ENCODE data around the gene NOC3L. TPM values are rescaled to one million over a fixed set of nuclear protein-coding genes. Genes with fewer than 3 reads are reported as not detected.

The NOC3L gene
- 10 to 100 TPM; 37.6 to 39.2 TPM for total RNA-seq

GRCh38 chr10:94362360-94363250 lies at the start of gene NOC3L:
Gene NOC3L (minus strand): TSS chr10:94362939. CDS start chr10:94362838, 101 bp downstream.
- peaks cover 33% of the 10 kb centered on the region for H3K4me1 Mint-ChIP-seq (ENCODE audit: low read depth)
- ChIA-PET CTCF (interaction anchor here (0.5 to 2.7 kb wide), 7 partner anchors 9 to 219 kb away, joined by 3 to 14 read pairs (median 4); partner anchors contain the start of gene HELLS), POLR2A (interaction anchor here (0.9 kb wide), 1 partner anchor 188 kb away, joined by 4 read pairs; no protein-coding TSS in a partner anchor)
- intact Hi-C loops (cut with micrococcal nuclease), result loop anchor here (1.0 to 5.0 kb wide), 4 partner anchors 40 to 660 kb away; partner anchors contain the start of genes FRA10AC1, HELLS and TBC1D12
- DNase-seq, result peak; percentile 96
- H3K36me3 Mint-ChIP-seq, result peaks cover 34% of the 10 kb centered on the region
- H3K9me3 Mint-ChIP-seq, result no peaks in the 10 kb centered on the region
- peak within 1 kb of the TSS; percentile 89 for H3K27ac Mint-ChIP-seq
- H3K27me3 Mint-ChIP-seq, result peaks cover 6% of the 10 kb centered on the region
- H3K4me3 Mint-ChIP-seq, result peak within 1 kb of the TSS; percentile 88

GRCh38 chr10:94412449-94412848 lies 49.7 kb upstream of the NOC3L start:
- intact Hi-C loops (cut with micrococcal nuclease), result no loop called here
- H3K9me3 Mint-ChIP-seq, result no peaks in the 10 kb centered on the region
- no peak overlapping the region for H3K4me3 Mint-ChIP-seq
- H3K27me3 Mint-ChIP-seq, result peaks cover 19% of the 10 kb centered on the region
- no peak for DNase-seq
- H3K4me1 Mint-ChIP-seq (ENCODE audit: low read depth), result no peaks in the 10 kb centered on the region
- H3K36me3 Mint-ChIP-seq, result no peaks in the 10 kb centered on the region
- ChIA-PET POLR2A (no interaction called here), CTCF (interaction anchor here (1.5 kb wide), 1 partner anchor 9 kb away, joined by 3 read pairs; the partner anchor contains the start of gene TBC1D12)
- no peak overlapping the region for H3K27ac Mint-ChIP-seq

GRCh38 chr10:94411304-94411703 lies 48.6 kb upstream of the NOC3L start:
- no peaks in the 10 kb centered on the region for H3K4me1 Mint-ChIP-seq (ENCODE audit: low read depth)
- CTCF ChIA-PET, result no interaction called here
- POLR2A ChIA-PET, result no interaction called here
- H3K36me3 Mint-ChIP-seq, result no peaks in the 10 kb centered on the region
- no peak overlapping the region for H3K4me3 Mint-ChIP-seq
- DNase-seq, result no peak
- H3K9me3 Mint-ChIP-seq, result no peaks in the 10 kb centered on the region
- intact Hi-C loops (cut with micrococcal nuclease), result no loop called here
- no peak overlapping the region for H3K27ac Mint-ChIP-seq
- peaks cover 27% of the 10 kb centered on the region for H3K27me3 Mint-ChIP-seq

- ChIA-PET CTCF (interaction anchor here (0.6 to 1.9 kb wide), 2 partner anchors 13 to 35 kb away, joined by 3 to 6 read pairs; no protein-coding TSS in a partner anchor), POLR2A (no interaction called here)
- Mint-ChIP-seq H3K9me3 (no peaks in the 10 kb centered on the region), H3K27me3 (peaks cover 33% of the 10 kb centered on the region), H3K4me3 (no peak overlapping the region), H3K4me1 (ENCODE audit: low read depth) (no peaks in the 10 kb centered on the region), H3K27ac (no peak overlapping the region), H3K36me3 (no peaks in the 10 kb centered on the region)
- intact Hi-C loops (cut with micrococcal nuclease), result no loop called here
- DNase-seq, result no peak
Observed at GRCh38 chr10:94409021-94409657, 46.4 kb upstream of the NOC3L start.

DNA sequence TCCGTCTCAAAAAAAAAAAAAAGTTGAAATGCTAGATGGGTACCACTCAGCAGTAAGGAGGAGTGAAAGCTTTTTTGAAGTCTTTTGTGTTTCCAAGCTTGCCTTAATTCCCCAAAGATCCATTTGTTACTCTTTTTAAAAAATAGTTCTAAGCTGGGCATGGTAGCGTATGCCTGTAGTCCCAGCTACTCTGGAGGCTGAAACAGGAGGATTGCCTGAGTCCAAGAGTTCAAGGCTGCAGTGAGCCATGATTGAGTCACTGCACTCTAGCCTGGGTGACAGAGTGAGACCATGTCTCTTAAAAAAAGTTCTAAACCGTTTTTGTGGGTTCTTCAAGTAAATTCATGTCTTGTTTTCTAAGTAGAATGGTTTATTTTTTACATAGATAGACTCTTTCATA lies 44.9 kb upstream of the NOC3L start:
- H3K4me1 Mint-ChIP-seq (ENCODE audit: low read depth), result peaks cover 5% of the 10 kb centered on the region
- H3K27ac Mint-ChIP-seq, result no peak overlapping the region
- peaks cover 35% of the 10 kb centered on the region for H3K27me3 Mint-ChIP-seq
- intact Hi-C loops (cut with micrococcal nuclease), result no loop called here
- no peaks in the 10 kb centered on the region for H3K9me3 Mint-ChIP-seq
- no peak for DNase-seq
- no peaks in the 10 kb centered on the region for H3K36me3 Mint-ChIP-seq
- no peak overlapping the region for H3K4me3 Mint-ChIP-seq
- ChIA-PET CTCF (interaction anchor here (0.6 to 0.9 kb wide), 2 partner anchors 9 to 644 kb away, joined by 3 to 6 read pairs; no protein-coding TSS in a partner anchor), POLR2A (interaction anchor here (0.6 kb wide), 1 partner anchor 406 kb away, joined by 5 read pairs; no protein-coding TSS in a partner anchor)

DNA sequence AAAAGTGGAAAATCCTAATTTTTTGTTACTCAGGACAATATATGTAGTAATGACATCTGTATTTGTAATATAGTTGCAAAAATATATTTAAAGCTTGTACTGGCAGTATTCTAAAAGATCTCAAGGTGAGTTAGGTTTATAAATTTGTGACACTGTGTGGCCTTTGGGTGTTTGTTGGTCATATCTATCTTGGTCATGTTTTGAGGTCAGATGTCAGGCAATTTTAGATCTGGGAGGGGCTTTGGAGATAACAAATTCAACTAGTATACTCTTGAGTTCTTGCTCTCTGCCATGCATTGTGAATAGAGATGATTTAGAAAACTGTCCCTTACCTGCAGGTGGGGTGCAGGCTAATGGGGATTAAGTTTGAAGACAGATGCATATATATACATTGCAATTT lies 42.7 kb upstream of the NOC3L start:
- H3K36me3 Mint-ChIP-seq, result no peaks in the 10 kb centered on the region
- H3K27ac Mint-ChIP-seq, result no peak overlapping the region
- ChIA-PET CTCF (interaction anchor here (1.4 kb wide), 1 partner anchor 85 kb away, joined by 4 read pairs; no protein-coding TSS in a partner anchor), POLR2A (no interaction called here)
- no peaks in the 10 kb centered on the region for H3K9me3 Mint-ChIP-seq
- no peak overlapping the region for H3K4me3 Mint-ChIP-seq
- DNase-seq, result no peak
- H3K4me1 Mint-ChIP-seq (ENCODE audit: low read depth), result peaks cover 5% of the 10 kb centered on the region
- H3K27me3 Mint-ChIP-seq, result peaks cover 44% of the 10 kb centered on the region
- intact Hi-C loops (cut with micrococcal nuclease), result no loop called here

GRCh38 chr10:94403380-94404213 lies 40.9 kb upstream of the NOC3L start:
- peaks cover 45% of the 10 kb centered on the region for H3K27me3 Mint-ChIP-seq
- H3K9me3 Mint-ChIP-seq, result no peaks in the 10 kb centered on the region
- H3K4me3 Mint-ChIP-seq, result peak overlapping the region; percentile 72
- CTCF ChIA-PET, result interaction anchor here (1.6 kb wide), 2 partner anchors 10 to 40 kb away, joined by 3 to 4 read pairs; no protein-coding TSS in a partner anchor
- POLR2A ChIA-PET, result no interaction called here
- peaks cover 5% of the 10 kb centered on the region for H3K4me1 Mint-ChIP-seq (ENCODE audit: low read depth)
- DNase-seq, result peak; percentile 20
- no peak overlapping the region for H3K27ac Mint-ChIP-seq
- H3K36me3 Mint-ChIP-seq, result no peaks in the 10 kb centered on the region
- intact Hi-C loops (cut with micrococcal nuclease), result loop anchor here (2.0 kb wide), 1 partner anchor 41 kb away; the partner anchor contains the start of gene NOC3L

GRCh38 chr10:94402843-94403379 lies 40.2 kb upstream of the NOC3L start:
- Mint-ChIP-seq H3K4me3 (no peak overlapping the region), H3K4me1 (ENCODE audit: low read depth) (peaks cover 5% of the 10 kb centered on the region), H3K27me3 (peaks cover 45% of the 10 kb centered on the region), H3K36me3 (no peaks in the 10 kb centered on the region), H3K27ac (no peak overlapping the region), H3K9me3 (no peaks in the 10 kb centered on the region)
- DNase-seq, result peak; percentile 9
- ChIA-PET POLR2A (no interaction called here), CTCF (interaction anchor here (0.6 to 1.6 kb wide), 4 partner anchors 10 to 752 kb away, joined by 3 to 4 read pairs (median 3); no protein-coding TSS in a partner anchor)
- intact Hi-C loops (cut with micrococcal nuclease), result loop anchor here (2.0 kb wide), 1 partner anchor 40 kb away; the partner anchor contains the start of gene NOC3L

GRCh38 chr10:94402204-94402842 lies 39.6 kb upstream of the NOC3L start, which contains the start of gene TBC1D12:
Gene TBC1D12 (plus strand): TSS chr10:94402541. CDS start chr10:94402614, 73 bp downstream.
- ChIA-PET POLR2A (no interaction called here), CTCF (interaction anchor here (0.6 to 1.6 kb wide), 3 partner anchors 11 to 752 kb away, joined by 3 read pairs; no protein-coding TSS in a partner anchor)
- DNase-seq, result peak; percentile 42
- H3K36me3 Mint-ChIP-seq, result no peaks in the 10 kb centered on the region
- H3K4me3 Mint-ChIP-seq, result peak within 1 kb of the TSS; percentile 72
- no peaks in the 10 kb centered on the region for H3K9me3 Mint-ChIP-seq
- H3K27ac Mint-ChIP-seq, result no peak within 1 kb of the TSS
- peaks cover 5% of the 10 kb centered on the region for H3K4me1 Mint-ChIP-seq (ENCODE audit: low read depth)
- intact Hi-C loops (cut with micrococcal nuclease), result loop anchor here (2.0 kb wide), 1 partner anchor 40 kb away; the partner anchor contains the start of gene NOC3L
- H3K27me3 Mint-ChIP-seq, result peaks cover 45% of the 10 kb centered on the region

GRCh38 chr10:94398762-94399161 lies 36.0 kb upstream of the NOC3L start:
- peaks cover 3% of the 10 kb centered on the region for H3K4me1 Mint-ChIP-seq (ENCODE audit: low read depth)
- CTCF ChIA-PET, result no interaction called here
- no peaks in the 10 kb centered on the region for H3K36me3 Mint-ChIP-seq
- intact Hi-C loops (cut with micrococcal nuclease), result no loop called here
- POLR2A ChIA-PET, result no interaction called here
- no peaks in the 10 kb centered on the region for H3K9me3 Mint-ChIP-seq
- no peak overlapping the region for H3K4me3 Mint-ChIP-seq
- peaks cover 27% of the 10 kb centered on the region for H3K27me3 Mint-ChIP-seq
- no peak overlapping the region for H3K27ac Mint-ChIP-seq
- no peak for DNase-seq
